Measurements from ENCODE around the gene PRDM7. TPM values are rescaled to one million over a fixed set of nuclear protein-coding genes. Genes with fewer than 3 reads are reported as not detected.

The PRDM7 gene
- total RNA-seq, 1 experiment from 2014 or later = not detected

- TF ChIP-seq PRRX2 (CRISPR knock-in tag; IDR thresholded peaks at IDR 0.05) (no peak), GRHL2 (CRISPR knock-in tag; IDR thresholded peaks at IDR 0.05; ENCODE audit: insufficient replicate concordance, severe bottlenecking) (no peak), GTF2I (CRISPR knock-in tag; conservative IDR thresholded peaks at IDR 0.05) (no peak)
Measured at GRCh38 chr16:90010676-90011507, 66.2 kb downstream of the PRDM7 start (continued).

DNA sequence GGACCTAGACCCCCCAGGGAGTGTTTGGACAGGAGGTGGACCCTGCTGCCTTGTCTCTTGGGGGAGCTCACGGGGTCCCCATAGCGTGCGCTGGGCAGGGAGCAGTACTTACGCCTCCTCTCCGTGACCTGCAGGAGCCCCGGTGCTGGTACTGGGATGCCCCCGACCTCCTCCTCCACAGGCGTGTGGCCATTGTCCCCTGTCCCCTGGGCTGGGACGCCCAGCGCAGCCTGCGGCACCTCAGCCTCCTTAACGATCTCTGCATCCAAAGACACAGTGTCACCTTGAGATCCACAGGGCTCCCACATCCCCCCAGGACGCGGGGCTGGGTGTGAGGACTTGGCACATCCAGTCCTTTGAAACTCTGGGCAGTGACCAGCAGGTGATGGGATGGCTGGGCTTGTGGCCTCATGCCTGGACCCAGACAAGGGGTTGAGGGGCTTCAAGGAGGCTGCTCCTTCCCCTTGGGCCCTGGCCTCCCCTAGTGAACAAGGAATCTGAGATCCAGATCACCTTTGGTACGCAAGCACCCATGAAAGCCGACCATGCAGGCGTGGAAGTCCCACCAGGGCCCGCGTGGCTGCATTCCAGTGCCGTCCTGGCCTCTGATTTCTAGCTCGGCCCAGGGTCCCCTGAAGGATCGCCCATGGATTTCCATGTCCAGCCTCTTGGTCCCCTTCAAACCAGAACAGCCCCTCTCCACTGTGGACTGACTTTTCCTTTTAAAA lies 67.8 kb downstream of the PRDM7 start:
- H3K4me3 Mint-ChIP-seq = no peak overlapping the region
- H3K36me3 Mint-ChIP-seq = peaks cover 4% of the 10 kb centered on the region
- peaks cover 4% of the 10 kb centered on the region; the same call in 1 of the 2 replicates for H3K4me1 Mint-ChIP-seq
- TF ChIP-seq GTF2I (CRISPR knock-in tag; conservative IDR thresholded peaks at IDR 0.05) = no peak
- TF ChIP-seq, protein P1, sequence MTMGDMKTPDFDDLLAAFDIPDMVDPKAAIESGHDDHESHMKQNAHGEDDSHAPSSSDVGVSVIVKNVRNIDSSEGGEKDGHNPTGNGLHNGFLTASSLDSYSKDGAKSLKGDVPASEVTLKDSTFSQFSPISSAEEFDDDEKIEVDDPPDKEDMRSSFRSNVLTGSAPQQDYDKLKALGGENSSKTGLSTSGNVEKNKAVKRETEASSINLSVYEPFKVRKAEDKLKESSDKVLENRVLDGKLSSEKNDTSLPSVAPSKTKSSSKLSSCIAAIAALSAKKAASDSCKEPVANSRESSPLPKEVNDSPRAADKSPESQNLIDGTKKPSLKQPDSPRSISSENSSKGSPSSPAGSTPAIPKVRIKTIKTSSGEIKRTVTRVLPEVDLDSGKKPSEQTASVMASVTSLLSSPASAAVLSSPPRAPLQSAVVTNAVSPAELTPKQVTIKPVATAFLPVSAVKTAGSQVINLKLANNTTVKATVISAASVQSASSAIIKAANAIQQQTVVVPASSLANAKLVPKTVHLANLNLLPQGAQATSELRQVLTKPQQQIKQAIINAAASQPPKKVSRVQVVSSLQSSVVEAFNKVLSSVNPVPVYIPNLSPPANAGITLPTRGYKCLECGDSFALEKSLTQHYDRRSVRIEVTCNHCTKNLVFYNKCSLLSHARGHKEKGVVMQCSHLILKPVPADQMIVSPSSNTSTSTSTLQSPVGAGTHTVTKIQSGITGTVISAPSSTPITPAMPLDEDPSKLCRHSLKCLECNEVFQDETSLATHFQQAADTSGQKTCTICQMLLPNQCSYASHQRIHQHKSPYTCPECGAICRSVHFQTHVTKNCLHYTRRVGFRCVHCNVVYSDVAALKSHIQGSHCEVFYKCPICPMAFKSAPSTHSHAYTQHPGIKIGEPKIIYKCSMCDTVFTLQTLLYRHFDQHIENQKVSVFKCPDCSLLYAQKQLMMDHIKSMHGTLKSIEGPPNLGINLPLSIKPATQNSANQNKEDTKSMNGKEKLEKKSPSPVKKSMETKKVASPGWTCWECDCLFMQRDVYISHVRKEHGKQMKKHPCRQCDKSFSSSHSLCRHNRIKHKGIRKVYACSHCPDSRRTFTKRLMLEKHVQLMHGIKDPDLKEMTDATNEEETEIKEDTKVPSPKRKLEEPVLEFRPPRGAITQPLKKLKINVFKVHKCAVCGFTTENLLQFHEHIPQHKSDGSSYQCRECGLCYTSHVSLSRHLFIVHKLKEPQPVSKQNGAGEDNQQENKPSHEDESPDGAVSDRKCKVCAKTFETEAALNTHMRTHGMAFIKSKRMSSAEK (CRISPR knock-in tag; IDR thresholded peaks at IDR 0.05; ENCODE audit: borderline replicate concordance) = no peak
- TF ChIP-seq CREM (CRISPR knock-in tag; IDR thresholded peaks at IDR 0.05) = no peak
- no peak for TF ChIP-seq E2F5 (CRISPR knock-in tag; IDR thresholded peaks at IDR 0.05)
- TF ChIP-seq FOXK1 (CRISPR knock-in tag; IDR thresholded peaks at IDR 0.05) = no peak
- TF ChIP-seq IRF2 (CRISPR knock-in tag; IDR thresholded peaks at IDR 0.05; ENCODE audit: borderline replicate concordance, low read depth) = no peak
- TF ChIP-seq, protein P2, sequence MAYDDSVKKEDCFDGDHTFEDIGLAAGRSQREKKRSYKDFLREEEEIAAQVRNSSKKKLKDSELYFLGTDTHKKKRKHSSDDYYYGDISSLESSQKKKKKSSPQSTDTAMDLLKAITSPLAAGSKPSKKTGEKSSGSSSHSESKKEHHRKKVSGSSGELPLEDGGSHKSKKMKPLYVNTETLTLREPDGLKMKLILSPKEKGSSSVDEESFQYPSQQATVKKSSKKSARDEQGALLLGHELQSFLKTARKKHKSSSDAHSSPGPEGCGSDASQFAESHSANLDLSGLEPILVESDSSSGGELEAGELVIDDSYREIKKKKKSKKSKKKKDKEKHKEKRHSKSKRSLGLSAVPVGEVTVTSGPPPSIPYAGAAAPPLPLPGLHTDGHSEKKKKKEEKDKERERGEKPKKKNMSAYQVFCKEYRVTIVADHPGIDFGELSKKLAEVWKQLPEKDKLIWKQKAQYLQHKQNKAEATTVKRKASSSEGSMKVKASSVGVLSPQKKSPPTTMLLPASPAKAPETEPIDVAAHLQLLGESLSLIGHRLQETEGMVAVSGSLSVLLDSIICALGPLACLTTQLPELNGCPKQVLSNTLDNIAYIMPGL (CRISPR knock-in tag; IDR thresholded peaks at IDR 0.05) = no peak
- no peak for TF ChIP-seq SP1 (CRISPR knock-in tag; conservative IDR thresholded peaks at IDR 0.05)
- no peak for TF ChIP-seq RELA (CRISPR knock-in tag; IDR thresholded peaks at IDR 0.05; ENCODE audit: borderline replicate concordance)
- no peak for TF ChIP-seq EMX1 (CRISPR knock-in tag; IDR thresholded peaks at IDR 0.05)
- no peak for TF ChIP-seq ZSCAN18 (CRISPR knock-in tag; IDR thresholded peaks at IDR 0.05)
- TF ChIP-seq, protein P3, sequence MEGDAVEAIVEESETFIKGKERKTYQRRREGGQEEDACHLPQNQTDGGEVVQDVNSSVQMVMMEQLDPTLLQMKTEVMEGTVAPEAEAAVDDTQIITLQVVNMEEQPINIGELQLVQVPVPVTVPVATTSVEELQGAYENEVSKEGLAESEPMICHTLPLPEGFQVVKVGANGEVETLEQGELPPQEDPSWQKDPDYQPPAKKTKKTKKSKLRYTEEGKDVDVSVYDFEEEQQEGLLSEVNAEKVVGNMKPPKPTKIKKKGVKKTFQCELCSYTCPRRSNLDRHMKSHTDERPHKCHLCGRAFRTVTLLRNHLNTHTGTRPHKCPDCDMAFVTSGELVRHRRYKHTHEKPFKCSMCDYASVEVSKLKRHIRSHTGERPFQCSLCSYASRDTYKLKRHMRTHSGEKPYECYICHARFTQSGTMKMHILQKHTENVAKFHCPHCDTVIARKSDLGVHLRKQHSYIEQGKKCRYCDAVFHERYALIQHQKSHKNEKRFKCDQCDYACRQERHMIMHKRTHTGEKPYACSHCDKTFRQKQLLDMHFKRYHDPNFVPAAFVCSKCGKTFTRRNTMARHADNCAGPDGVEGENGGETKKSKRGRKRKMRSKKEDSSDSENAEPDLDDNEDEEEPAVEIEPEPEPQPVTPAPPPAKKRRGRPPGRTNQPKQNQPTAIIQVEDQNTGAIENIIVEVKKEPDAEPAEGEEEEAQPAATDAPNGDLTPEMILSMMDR (IDR thresholded peaks at IDR 0.05) = no peak
- TF ChIP-seq SOX15 (CRISPR knock-in tag; IDR thresholded peaks at IDR 0.05) = no peak
- TF ChIP-seq, protein P4, sequence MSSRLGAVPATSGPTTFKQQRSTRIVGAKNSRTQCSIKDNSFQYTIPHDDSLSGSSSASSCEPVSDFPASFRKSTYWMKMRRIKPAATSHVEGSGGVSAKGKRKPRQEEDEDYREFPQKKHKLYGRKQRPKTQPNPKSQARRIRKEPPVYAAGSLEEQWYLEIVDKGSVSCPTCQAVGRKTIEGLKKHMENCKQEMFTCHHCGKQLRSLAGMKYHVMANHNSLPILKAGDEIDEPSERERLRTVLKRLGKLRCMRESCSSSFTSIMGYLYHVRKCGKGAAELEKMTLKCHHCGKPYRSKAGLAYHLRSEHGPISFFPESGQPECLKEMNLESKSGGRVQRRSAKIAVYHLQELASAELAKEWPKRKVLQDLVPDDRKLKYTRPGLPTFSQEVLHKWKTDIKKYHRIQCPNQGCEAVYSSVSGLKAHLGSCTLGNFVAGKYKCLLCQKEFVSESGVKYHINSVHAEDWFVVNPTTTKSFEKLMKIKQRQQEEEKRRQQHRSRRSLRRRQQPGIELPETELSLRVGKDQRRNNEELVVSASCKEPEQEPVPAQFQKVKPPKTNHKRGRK (CRISPR knock-in tag; IDR thresholded peaks at IDR 0.05; ENCODE audit: borderline replicate concordance) = no peak
- H3K27me3 Mint-ChIP-seq (ENCODE audit: low read depth) = no peaks in the 10 kb centered on the region
- DNase-seq (ENCODE audit: low spot score) (no peak), ATAC-seq (no peak)
- POLR2A ChIA-PET = no interaction called here
- H3K9me3 Mint-ChIP-seq = no peaks in the 10 kb centered on the region
- CTCF ChIA-PET = interaction anchor here (0.5 kb wide), 1 partner anchor 10 kb away, joined by 3 read pairs; the partner anchor contains the start of gene DBNDD1
- H3K27ac Mint-ChIP-seq = no peak overlapping the region; the same call in 1 of the 2 replicates

All from WTC11 (cell line).